HepG2 (cell line): ENCODE data around the gene ETF1. TPM values are rescaled to one million over a fixed set of nuclear protein-coding genes. Genes with fewer than 3 reads are reported as not detected.
A peak's percentile ranks its signal among the peaks of the same experiment; 100 is the strongest.

Source experiments
- ARNT2 ChIP-seq: sonication (generic); formaldehyde crosslinking; IDR thresholded peaks from 2 replicates; pipeline ENCODE4 v1.8.0; 2022; ENCODE audit warnings: mild to moderate bottlenecking, low read depth, missing genetic modification reagents, moderate library complexity
- ATF2 ChIP-seq: sonication (generic); formaldehyde crosslinking; IDR thresholded peaks from 2 replicates; pipeline ENCODE4 v1.4.0; 2020; ENCODE audit warnings: missing genetic modification reagents
- CEBPB ChIP-seq: IDR thresholded peaks from 2 replicates; pipeline ENCODE4 v1.6.1; 2011; ENCODE audit warnings: low read depth, low read length, improper control_type of control experiment, borderline replicate concordance
- GFI1 ChIP-seq: sonication (generic); formaldehyde crosslinking; IDR thresholded peaks from 2 replicates; pipeline ENCODE4 v1.5.0; 2020; ENCODE audit warnings: missing genetic modification reagents, mild to moderate bottlenecking, borderline replicate concordance
- HHEX ChIP-seq: IDR thresholded peaks from 2 replicates; pipeline ENCODE4 v1.6.1; 2016; ENCODE audit warnings: control low read depth
- HIC2 ChIP-seq: sonication (generic); formaldehyde crosslinking; IDR thresholded peaks from 2 replicates; pipeline ENCODE4 v1.9.0; 2022; ENCODE audit warnings: low read depth, missing genetic modification reagents
- HMGXB4 ChIP-seq, 2 experiments: sonication (generic) in 1 of 2; formaldehyde crosslinking in 1 of 2; IDR thresholded peaks; 2 replicates each; pipeline versions ENCODE4 v1.4.0 to v1.6.1; 2018 to 2020; ENCODE audit warnings: missing genetic modification reagents in 2 of 2, borderline replicate concordance in 1 of 2, low read depth in 1 of 2, mild to moderate bottlenecking in 1 of 2, missing biosample characterization in 1 of 2
- HNF4G ChIP-seq, 2 experiments: sonication (generic) in 1 of 2; formaldehyde crosslinking in 1 of 2; IDR thresholded peaks; 2 replicates each; pipeline versions ENCODE4 v1.4.0 to v1.6.1; 2011 to 2020; ENCODE audit warnings: borderline replicate concordance in 2 of 2, low read depth in 2 of 2, mild to moderate bottlenecking in 2 of 2, low read length in 1 of 2, missing genetic modification reagents in 1 of 2, moderate library complexity in 1 of 2
- IRF9 ChIP-seq: sonication (generic); formaldehyde crosslinking; IDR thresholded peaks from 2 replicates; pipeline ENCODE4 v1.8.0; 2022; ENCODE audit warnings: missing genetic modification reagents, mild to moderate bottlenecking, borderline replicate concordance
- LCORL ChIP-seq, 2 experiments: fragments of 450-650 bp in 1 of 2; sonication (generic) in 1 of 2; formaldehyde crosslinking in 1 of 2; IDR thresholded peaks; 2 replicates each; pipeline versions ENCODE4 v1.5.0 to v1.6.1; 2017 to 2020; ENCODE audit warnings: antibody characterized with exemption in 1 of 2, missing genetic modification reagents in 1 of 2
- PHF8 ChIP-seq: sonication (generic); formaldehyde crosslinking; IDR thresholded peaks from 2 replicates; pipeline ENCODE4 v1.5.0; 2020; ENCODE audit warnings: missing genetic modification reagents
- RXRA ChIP-seq: sonication (generic); formaldehyde crosslinking; IDR thresholded peaks from 2 replicates; pipeline ENCODE4 v1.5.1; 2020; ENCODE audit warnings: missing genetic modification reagents
- SRSF9 ChIP-seq: fragments of 200-400 bp; formaldehyde crosslinking; IDR thresholded peaks from 2 replicates; pipeline ENCODE4 v1.6.1; 2018; ENCODE audit warnings: borderline replicate concordance, mild to moderate bottlenecking, low read depth, low read length; ENCODE audit not compliant: insufficient read depth, poor library complexity, severe bottlenecking
- STAT5B ChIP-seq: sonication (generic); formaldehyde crosslinking; IDR thresholded peaks from 2 replicates; pipeline ENCODE4 v1.4.0; 2020; ENCODE audit warnings: missing genetic modification reagents
- U2AF1 ChIP-seq: fragments of 200-400 bp; formaldehyde crosslinking; optimal IDR thresholded peaks from 2 replicates; pipeline ENCODE3; 2017; ENCODE audit warnings: mild to moderate bottlenecking, low read depth, low read length
- ZBTB38 ChIP-seq: sonication (generic); formaldehyde crosslinking; IDR thresholded peaks from 2 replicates; pipeline ENCODE4 v1.5.1; 2020; ENCODE audit warnings: mild to moderate bottlenecking, missing genetic modification reagents
- ZNF264 ChIP-seq: sonication (generic); formaldehyde crosslinking; IDR thresholded peaks from 2 replicates; pipeline ENCODE4 v1.4.0; 2020; ENCODE audit warnings: missing genetic modification reagents
- ZNF44 ChIP-seq: sonication (generic); formaldehyde crosslinking; IDR thresholded peaks from 2 replicates; pipeline ENCODE4 v1.5.1; 2020; ENCODE audit warnings: mild to moderate bottlenecking, missing genetic modification reagents
- ZNF552 ChIP-seq: sonication (generic); formaldehyde crosslinking; IDR thresholded peaks from 2 replicates; pipeline ENCODE4 v1.9.0; 2022; ENCODE audit warnings: missing genetic modification reagents, mild to moderate bottlenecking, borderline replicate concordance
- ZNF720 ChIP-seq: sonication (generic); formaldehyde crosslinking; IDR thresholded peaks from 2 replicates; pipeline ENCODE4 v1.4.0; 2020; ENCODE audit warnings: missing genetic modification reagents
- ZNF841 ChIP-seq: sonication (generic); formaldehyde crosslinking; IDR thresholded peaks from 2 replicates; pipeline ENCODE4 v1.8.1; 2023; ENCODE audit warnings: missing genetic modification reagents, borderline replicate concordance
- polyA plus RNA-seq, 8 experiments: library from polyadenylated mRNA; depleted of rRNA in 3 of 8; stranded (reverse) in 7 of 8; unstranded in 1 of 8; fragments of >200 nt; fragmentation: Illumina TruSeq in 4 of 8; extraction: Trizol in 4 of 8; gene quantifications; 2 replicates each; pipeline versions ENCODE4 v1.2.1 to v1.2.3, GENCODE V29; 2011 to 2016; ENCODE audit warnings: low read depth in 4 of 8, missing spikeins in 1 of 8, mixed read lengths in 1 of 8; ENCODE audit not compliant: insufficient read depth in 1 of 8
- total RNA-seq, 5 experiments: library from RNA; depleted of rRNA; stranded (reverse); fragments of >200 nt; fragmentation: Illumina TruSeq; extraction: Trizol; gene quantifications; 2 replicates each; pipeline ENCODE4 v1.2.3, GENCODE V29; 2016; ENCODE audit warnings: low read depth in 1 of 5

ETF1 gene
- total and polyA plus RNA-seq, 2 of the 13 experiments (the other 11 are each of a cell fraction or from before 2014, with no cell fraction given), result 52.1 to 184 TPM

- TF ChIP-seq HIC2 (CRISPR knock-in tag) (no peak), PHF8 (CRISPR knock-in tag) (peak; percentile 78), ARNT2 (CRISPR knock-in tag) (0 out of 2 replicates have a peak, but pooled peaks have one; percentile 5), ZNF44 (CRISPR knock-in tag) (no peak), U2AF1 (no peak), RXRA (CRISPR knock-in tag) (peak; percentile 56), LCORL (IDR thresholded peaks at IDR 0.05) (no peak), LCORL (CRISPR knock-in tag; IDR thresholded peaks at IDR 0.05) (peak; percentile 43; the same call in 1 of the 2 replicates), CEBPB (no peak), HHEX (CRISPR knock-in tag) (no peak), IRF9 (no peak), ZNF552 (CRISPR knock-in tag) (0 out of 2 replicates have a peak, but pooled peaks have one; percentile 23), HNF4G (IDR thresholded peaks at IDR 0.05; ENCODE audit: borderline replicate concordance, low read depth, low read length) (0 out of 2 replicates have a peak, but pooled peaks have one; percentile 9), HNF4G (CRISPR knock-in tag; IDR thresholded peaks at IDR 0.05; ENCODE audit: borderline replicate concordance, low read depth) (no peak), ZNF720 (CRISPR knock-in tag) (no peak), SRSF9 (no peak), STAT5B (CRISPR knock-in tag) (no peak), GFI1 (CRISPR knock-in tag) (no peak), ZNF841 (CRISPR knock-in tag) (no peak), HMGXB4 (CRISPR knock-in tag; IDR thresholded peaks at IDR 0.05; ENCODE audit: borderline replicate concordance in 1 of 2, low read depth in 1 of 2) (peak; percentile 39 to 70; a peak in 2 of 4 replicates), ZBTB38 (CRISPR knock-in tag) (no peak), ATF2 (CRISPR knock-in tag) (0 out of 2 replicates have a peak, but pooled peaks have one; percentile 6), ZNF264 (CRISPR knock-in tag) (no peak)
These were observed 78.4 kb downstream of the ETF1 start (continued) for GRCh38 chr5:138464388-138465260.
